Measurements from ENCODE around the gene SART1. TPM values are rescaled to one million over a fixed set of nuclear protein-coding genes. Genes with fewer than 3 reads are reported as not detected.

Gene SART1
- total RNA-seq, 1 experiment from 2014 or later = 67.4 TPM

GRCh38 chr11:66011785-66012303 lies 50.3 kb downstream of the SART1 start, which contains the start of gene CST6:
Gene CST6 (plus strand): TSS chr11:66012008. CDS start chr11:66012045, 37 bp downstream.
- no peak for DNase-seq (ENCODE audit: unreplicated experiment)
- ChIA-PET POLR2A (interaction anchor here (0.6 to 2.9 kb wide), 5 partner anchors 8 to 210 kb away, joined by 3 to 10 read pairs (median 3); partner anchors contain the start of genes BANF1 and EIF1AD), CTCF (interaction anchor here (0.7 to 1.6 kb wide), 7 partner anchors 9 to 188 kb away, joined by 3 to 12 read pairs (median 4); no protein-coding TSS in a partner anchor)
- Mint-ChIP-seq H3K4me1 (ENCODE audit: insufficient read depth, unreplicated experiment) (peaks cover 20% of the 10 kb centered on the region), H3K27me3 (ENCODE audit: insufficient read depth, unreplicated experiment) (no peaks in the 10 kb centered on the region), H3K36me3 (ENCODE audit: insufficient read depth, unreplicated experiment) (no peaks in the 10 kb centered on the region), H3K4me3 (ENCODE audit: unreplicated experiment) (no peak within 1 kb of the TSS), H3K9me3 (ENCODE audit: unreplicated experiment) (no peaks in the 10 kb centered on the region), H3K27ac (ENCODE audit: low read depth, unreplicated experiment) (peak within 1 kb of the TSS; percentile 9)
- BruUV-seq (replicated peaks) = no TSS peak
- intact Hi-C loops (cut with micrococcal nuclease) = no loop called here
- TF ChIP-seq CTCF (IDR thresholded peaks at IDR 0.05; ENCODE audit: unreplicated experiment) = no peak

GRCh38 chr11:66012371-66012945 lies 50.9 kb downstream of the SART1 start:
- no peaks in the 10 kb centered on the region for H3K9me3 Mint-ChIP-seq (ENCODE audit: unreplicated experiment)
- H3K36me3 Mint-ChIP-seq (ENCODE audit: insufficient read depth, unreplicated experiment) = no peaks in the 10 kb centered on the region
- no peak overlapping the region for H3K27ac Mint-ChIP-seq (ENCODE audit: low read depth, unreplicated experiment)
- intact Hi-C loops (cut with micrococcal nuclease) = no loop called here
- H3K4me3 Mint-ChIP-seq (ENCODE audit: unreplicated experiment) = no peak overlapping the region
- ChIA-PET POLR2A (interaction anchor here (0.8 to 2.9 kb wide), 4 partner anchors 9 to 10 kb away, joined by 3 to 10 read pairs (median 4); partner anchors contain the start of genes BANF1 and EIF1AD), CTCF (interaction anchor here (1.5 to 1.8 kb wide), 3 partner anchors 10 to 33 kb away, joined by 4 to 12 read pairs (median 11); no protein-coding TSS in a partner anchor)
- no TSS peak for BruUV-seq (replicated peaks)
- TF ChIP-seq CTCF (IDR thresholded peaks at IDR 0.05; ENCODE audit: unreplicated experiment) = no peak
- peaks cover 20% of the 10 kb centered on the region for H3K4me1 Mint-ChIP-seq (ENCODE audit: insufficient read depth, unreplicated experiment)
- DNase-seq (ENCODE audit: unreplicated experiment) = no peak
- H3K27me3 Mint-ChIP-seq (ENCODE audit: insufficient read depth, unreplicated experiment) = no peaks in the 10 kb centered on the region

- CTCF ChIA-PET = interaction anchor here (0.6 to 1.8 kb wide), 2 partner anchors 9 to 42 kb away, joined by 3 to 11 read pairs; no protein-coding TSS in a partner anchor
- Mint-ChIP-seq H3K4me1 (ENCODE audit: insufficient read depth, unreplicated experiment) (peaks cover 16% of the 10 kb centered on the region), H3K9me3 (ENCODE audit: unreplicated experiment) (no peaks in the 10 kb centered on the region), H3K36me3 (ENCODE audit: insufficient read depth, unreplicated experiment) (no peaks in the 10 kb centered on the region), H3K27me3 (ENCODE audit: insufficient read depth, unreplicated experiment) (no peaks in the 10 kb centered on the region), H3K27ac (ENCODE audit: low read depth, unreplicated experiment) (no peak overlapping the region), H3K4me3 (ENCODE audit: unreplicated experiment) (no peak overlapping the region)
- TF ChIP-seq CTCF (IDR thresholded peaks at IDR 0.05; ENCODE audit: unreplicated experiment) = no peak
- POLR2A ChIA-PET = interaction anchor here (0.8 to 2.9 kb wide), 2 partner anchors 9 to 11 kb away, joined by 3 to 10 read pairs; partner anchors contain the start of genes BANF1 and EIF1AD
- DNase-seq (ENCODE audit: unreplicated experiment) = no peak
- intact Hi-C loops (cut with micrococcal nuclease) = no loop called here
- BruUV-seq (replicated peaks) = no TSS peak
Observed at GRCh38 chr11:66012946-66013761, 51.6 kb downstream of the SART1 start.

- Mint-ChIP-seq H3K4me3 (ENCODE audit: unreplicated experiment) (no peak overlapping the region), H3K36me3 (ENCODE audit: insufficient read depth, unreplicated experiment) (no peaks in the 10 kb centered on the region), H3K27me3 (ENCODE audit: insufficient read depth, unreplicated experiment) (no peaks in the 10 kb centered on the region), H3K4me1 (ENCODE audit: insufficient read depth, unreplicated experiment) (peaks cover 11% of the 10 kb centered on the region), H3K27ac (ENCODE audit: low read depth, unreplicated experiment) (no peak overlapping the region), H3K9me3 (ENCODE audit: unreplicated experiment) (no peaks in the 10 kb centered on the region)
- ChIA-PET CTCF (interaction anchor here (1.8 kb wide), 1 partner anchor 9 kb away, joined by 11 read pairs; no protein-coding TSS in a partner anchor), POLR2A (no interaction called here)
- no peak for DNase-seq (ENCODE audit: unreplicated experiment)
- intact Hi-C loops (cut with micrococcal nuclease) = no loop called here
- TF ChIP-seq CTCF (IDR thresholded peaks at IDR 0.05; ENCODE audit: unreplicated experiment) = no peak
- BruUV-seq (replicated peaks) = no TSS peak
Observed at GRCh38 chr11:66013762-66014100, 52.2 kb downstream of the SART1 start.

Data from MCF 10A (cell line).